Testis (tissue), 3 donors: ENCODE results near the gene OR2F1. TPM values are rescaled to one million over a fixed set of nuclear protein-coding genes. Genes with fewer than 3 reads are reported as not detected.

Source experiments
- DNase-seq: peaks from one replicate; pipeline ENCODE4 v3.0.0-alpha.2; 2019
- H3K27ac ChIP-seq, 2 donors: fragments of 200-600 bp; sonication (generic); one replicate each; pipeline ENCODE4 v1.5.1; 2019
- H3K27me3 ChIP-seq: fragments of 200-600 bp; sonication (generic); one replicate; pipeline ENCODE4 v1.5.1; 2019
- H3K36me3 ChIP-seq: fragments of 200-600 bp; sonication (generic); one replicate; pipeline ENCODE4 v1.5.1; 2017; ENCODE audit warnings: low read depth; ENCODE audit errors: missing control alignments
- H3K4me1 ChIP-seq: fragments of 200-600 bp; sonication (generic); one replicate; pipeline ENCODE4 v1.5.1; 2019
- H3K4me3 ChIP-seq, 2 donors: fragments of 200-600 bp; sonication (generic); one replicate each; pipeline ENCODE4 v1.5.1; 2017 to 2019
- H3K9me3 ChIP-seq: fragments of 200-600 bp; sonication (generic); one replicate; pipeline ENCODE4 v1.5.1; 2017
- CTCF ChIP-seq, 3 experiments: fragments of 450-650 bp in 2 of 3; fragments of 200-600 bp in 1 of 3; sonication (generic) in 1 of 3; IDR thresholded peaks; one replicate each; pipeline ENCODE4 v1.5.1; 2016 to 2019; ENCODE audit warnings: antibody characterized with exemption in 3 of 3, mild to moderate bottlenecking in 2 of 3, moderate library complexity in 1 of 3
- POLR2A ChIP-seq: fragments of 450-650 bp; IDR thresholded peaks from one replicate; pipeline ENCODE4 v1.6.1; 2017; ENCODE audit warnings: antibody characterized with exemption, mild to moderate bottlenecking, moderate library complexity
- WGBS, 2 donors: methylation state at CpG; one replicate each; pipeline ENCODE4 v1.1.5; 2018; 5-methylcytosine and 5-hydroxymethylcytosine counted together
- intact Hi-C: fragments of 100-400 bp; cut with DNase I; formaldehyde crosslinking; loops from one replicate; pipeline ENCODE4 v1.15.1; 2023; ENCODE audit warnings: low total_unique reads
- polyA plus RNA-seq: library from polyadenylated mRNA; stranded (reverse); fragments of 350-450 nt; fragmentation: Illumina TruSeq; extraction: RNeasy Lipid Tissue Mini Kit (QIAGEN cat#74804); gene quantifications from one replicate; pipeline ENCODE4 v1.2.3, GENCODE V29; 2014; ENCODE audit warnings: low read depth, low replicate concordance; ENCODE audit not compliant: insufficient read depth
- total RNA-seq, 2 donors: library from RNA; depleted of rRNA; stranded (reverse); fragments of >200 nt; gene quantifications; one replicate each; pipeline ENCODE4 v1.2.3, GENCODE V29; 2016

OR2F1 gene
- total and polyA plus RNA-seq, 3 donors from 2014 or later = 0.20 to 5.3 (median 2.2) TPM

GRCh38 chr7:143938379-143939243 is 16.0 kb upstream of the OR2F1 start:
- H3K27ac ChIP-seq = no peak overlapping the region
- no peaks in the 10 kb centered on the region for H3K9me3 ChIP-seq
- H3K4me1 ChIP-seq = no peaks in the 10 kb centered on the region
- TF ChIP-seq POLR2A (no peak), CTCF (IDR thresholded peaks at IDR 0.05) (no peak)
- DNase-seq = no peak
- H3K27me3 ChIP-seq = no peaks in the 10 kb centered on the region
- 70 to 71% methylated on average over 5 of the region's 5 CpGs for WGBS, 2 donors
- intact Hi-C loops = no loop called here
- H3K4me3 ChIP-seq = no peak overlapping the region
- no peaks in the 10 kb centered on the region for H3K36me3 ChIP-seq

GRCh38 chr7:143945423-143945822 is 9.2 kb upstream of the OR2F1 start:
- DNase-seq = no peak
- H3K9me3 ChIP-seq = no peaks in the 10 kb centered on the region
- no peaks in the 10 kb centered on the region for H3K4me1 ChIP-seq
- H3K36me3 ChIP-seq = no peaks in the 10 kb centered on the region
- TF ChIP-seq POLR2A (no peak), CTCF (IDR thresholded peaks at IDR 0.05) (no peak)
- H3K27ac ChIP-seq = no peak overlapping the region
- no peak overlapping the region for H3K4me3 ChIP-seq
- H3K27me3 ChIP-seq = no peaks in the 10 kb centered on the region
- WGBS, 2 donors = 88 to 95% methylated on average over 4 of the region's 4 CpGs
- intact Hi-C loops = no loop called here

- Histone ChIP-seq H3K9me3 (no peaks in the 10 kb centered on the region), H3K4me3 (no peak overlapping the region), H3K27me3 (no peaks in the 10 kb centered on the region), H3K4me1 (no peaks in the 10 kb centered on the region), H3K27ac (no peak overlapping the region), H3K36me3 (no peaks in the 10 kb centered on the region)
- no peak for DNase-seq
- intact Hi-C loops = no loop called here
- TF ChIP-seq CTCF (IDR thresholded peaks at IDR 0.05) = no peak
- TF ChIP-seq POLR2A = no peak
- WGBS, 2 donors = 66 to 85% methylated on average over 2 of the region's 2 CpGs
Measured at GRCh38 chr7:143947111-143947510, 7.5 kb upstream of the OR2F1 start.

GRCh38 chr7:143948733-143949132 is 5.9 kb upstream of the OR2F1 start:
- TF ChIP-seq CTCF (IDR thresholded peaks at IDR 0.05) (no peak), POLR2A (no peak)
- Histone ChIP-seq H3K4me1 (no peaks in the 10 kb centered on the region), H3K9me3 (no peaks in the 10 kb centered on the region), H3K36me3 (no peaks in the 10 kb centered on the region), H3K27ac (no peak overlapping the region), H3K27me3 (no peaks in the 10 kb centered on the region), H3K4me3 (no peak overlapping the region)
- WGBS, 2 donors = 44 to 62% methylated on average over 2 of the region's 2 CpGs
- DNase-seq = no peak
- intact Hi-C loops = no loop called here

GRCh38 chr7:143953421-143953820 is 1.2 kb upstream of the OR2F1 start:
- DNase-seq = no peak
- Histone ChIP-seq H3K4me3 (no peak overlapping the region), H3K9me3 (no peaks in the 10 kb centered on the region), H3K4me1 (no peaks in the 10 kb centered on the region), H3K36me3 (no peaks in the 10 kb centered on the region), H3K27me3 (no peaks in the 10 kb centered on the region), H3K27ac (no peak overlapping the region)
- TF ChIP-seq POLR2A (no peak), CTCF (IDR thresholded peaks at IDR 0.05) (no peak)
- WGBS, 2 donors = 75 to 86% methylated on average over 3 of the region's 3 CpGs
- intact Hi-C loops = no loop called here
